Fibroblast of skin of scalp (primary cell): ENCODE data around the gene TBC1D22A.

ENCODE experiments used
- DNase-seq: peaks from one replicate; pipeline ENCODE4 v3.0.0-alpha.2; 2013

The TBC1D22A gene

GRCh38 chr22:47175151-47176025, 412.9 kb downstream of the TBC1D22A start:
- peak; percentile 37 for DNase-seq

DNA sequence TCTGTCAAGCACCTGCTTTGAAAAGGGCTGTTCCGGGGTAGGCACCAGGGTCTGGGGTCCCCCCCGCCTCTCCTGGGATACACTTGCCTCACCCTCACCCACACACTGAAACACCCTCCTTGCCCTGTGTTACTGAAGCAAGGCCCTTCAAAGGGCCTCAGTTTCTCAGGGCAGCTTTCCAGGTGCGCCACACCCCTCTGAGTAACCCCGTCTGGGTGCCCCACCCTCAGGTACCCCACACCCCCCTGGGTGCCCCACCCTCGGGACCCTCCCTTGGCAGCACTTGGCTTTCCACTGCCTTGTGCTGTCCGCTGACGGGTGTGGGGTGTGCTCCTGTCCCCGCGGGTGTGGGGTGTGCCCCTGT, 413.6 kb downstream of the TBC1D22A start:
- no peak for DNase-seq

DNA sequence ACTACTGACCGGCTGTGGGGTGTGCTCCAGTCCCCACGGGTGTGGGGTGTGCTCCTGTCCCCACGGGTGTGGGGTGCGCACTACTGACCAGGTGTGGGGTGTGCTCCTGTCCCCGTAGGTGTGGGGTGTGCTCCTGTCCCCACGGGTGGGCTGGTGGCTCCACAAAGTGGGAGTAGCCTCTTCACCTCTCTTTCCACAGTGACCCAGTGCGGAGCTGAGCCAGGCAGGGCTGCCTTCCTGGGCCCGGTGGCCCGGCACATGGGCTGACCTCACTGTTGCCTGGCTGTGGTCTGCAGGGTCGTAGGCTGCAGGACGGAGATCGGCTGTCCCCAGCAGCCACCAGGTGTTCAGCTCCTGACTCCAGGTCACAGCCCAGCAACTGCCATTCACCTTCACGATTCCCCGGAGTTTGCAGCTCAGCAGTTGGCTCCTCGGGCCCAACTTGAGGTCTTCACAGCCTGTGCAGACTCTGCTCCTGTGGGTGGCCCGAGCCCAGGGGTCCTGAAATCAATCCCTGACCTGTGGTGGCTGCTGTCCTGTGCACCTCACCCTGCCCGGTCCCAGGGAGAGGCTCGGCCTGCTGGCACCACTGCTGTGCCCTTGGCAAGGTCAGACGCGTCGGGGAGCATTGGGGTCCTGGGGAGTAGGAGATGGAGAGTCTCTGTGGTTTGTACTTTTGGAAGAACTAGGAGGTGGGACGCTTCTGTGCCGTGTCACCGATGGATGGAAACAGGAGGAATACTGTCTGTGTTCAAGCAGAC, 414.3 kb downstream of the TBC1D22A start:
- no peak for DNase-seq

- no peak for DNase-seq
Observed at GRCh38 chr22:47177334-47177815, 414.9 kb downstream of the TBC1D22A start.

- DNase-seq: no peak
Observed at GRCh38 chr22:47178339-47178738, 415.9 kb downstream of the TBC1D22A start.

- DNase-seq: no peak
Observed at GRCh38 chr22:47180796-47181195, 418.3 kb downstream of the TBC1D22A start.

DNA sequence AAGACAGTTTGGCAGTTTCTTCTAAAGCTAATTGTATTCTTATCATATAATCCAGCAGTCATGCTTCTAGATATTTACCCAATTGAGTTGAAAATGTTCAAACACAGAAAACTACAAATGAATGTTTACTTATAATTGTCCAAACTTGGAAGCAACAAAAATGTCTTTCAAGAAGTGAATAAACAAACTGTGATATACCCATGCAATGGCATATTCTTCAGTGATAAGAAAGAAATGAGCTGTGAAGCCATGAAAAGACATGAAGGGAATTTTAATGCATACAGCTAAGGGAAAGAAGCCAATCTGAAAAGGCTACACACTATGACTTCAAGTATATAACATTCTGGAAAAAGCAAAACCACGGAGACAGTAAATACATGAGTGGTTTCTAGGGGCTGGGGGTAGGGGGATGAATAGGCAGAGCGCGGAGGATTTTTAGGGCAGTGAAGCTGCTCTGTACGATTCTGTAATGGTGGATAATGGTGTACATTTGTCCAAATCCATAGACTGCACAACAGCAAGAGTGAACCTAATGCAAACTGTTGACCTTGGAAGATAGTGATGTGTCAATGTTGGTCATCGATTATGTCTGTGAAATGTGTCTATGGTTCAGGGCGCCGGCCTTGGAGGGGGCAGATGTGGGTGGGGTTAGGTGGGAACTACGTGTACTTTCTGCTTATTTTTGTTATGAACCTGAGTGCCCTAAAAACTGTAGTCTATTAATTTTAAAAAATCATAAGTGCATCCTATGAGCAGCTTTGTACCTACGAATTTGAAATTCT, 424.9 kb downstream of the TBC1D22A start:
- no peak for DNase-seq

DNA sequence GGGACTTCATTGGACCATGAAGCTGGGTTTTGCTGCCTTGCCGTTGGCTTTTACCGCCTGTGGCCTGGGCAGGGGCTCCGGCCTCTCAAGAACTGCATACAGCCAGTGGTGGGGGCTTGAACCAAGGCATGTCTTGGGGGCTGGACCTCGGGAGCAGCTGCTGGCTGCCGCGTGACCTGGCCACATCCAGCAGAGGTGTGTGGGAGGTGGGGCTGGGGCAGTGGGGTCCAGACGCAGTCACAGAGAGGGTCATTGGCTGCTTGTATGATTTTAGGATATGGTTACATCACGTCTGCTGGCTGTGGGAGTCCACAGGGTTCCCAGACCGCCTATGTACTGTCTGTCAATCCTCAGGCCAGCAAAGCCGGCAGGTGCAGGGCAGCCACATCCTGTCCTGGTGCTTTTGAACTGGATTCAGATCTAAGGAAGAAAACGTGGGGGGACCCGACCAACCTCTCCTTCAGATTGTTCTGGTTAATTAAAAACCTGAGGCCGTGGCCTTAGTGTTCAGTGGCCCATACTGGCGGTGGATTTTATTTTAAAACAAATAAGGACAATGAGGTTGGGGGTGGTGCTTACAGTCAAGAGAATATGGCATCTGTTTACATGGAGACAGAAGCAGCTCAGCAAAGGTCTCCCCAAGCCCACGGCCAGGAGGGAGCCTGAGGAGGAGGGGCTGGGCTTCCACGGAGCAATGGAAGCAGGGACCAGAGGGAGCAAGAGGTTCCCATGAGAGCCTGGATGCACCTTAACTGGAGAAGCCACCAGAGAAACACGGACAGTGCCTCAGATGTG, 426.0 kb downstream of the TBC1D22A start:
- DNase-seq: no peak

GRCh38 chr22:47189056-47189916, 426.8 kb downstream of the TBC1D22A start:
- no peak for DNase-seq

- DNase-seq: no peak
Observed at GRCh38 chr22:47190276-47190956, 428.0 kb downstream of the TBC1D22A start.

DNA sequence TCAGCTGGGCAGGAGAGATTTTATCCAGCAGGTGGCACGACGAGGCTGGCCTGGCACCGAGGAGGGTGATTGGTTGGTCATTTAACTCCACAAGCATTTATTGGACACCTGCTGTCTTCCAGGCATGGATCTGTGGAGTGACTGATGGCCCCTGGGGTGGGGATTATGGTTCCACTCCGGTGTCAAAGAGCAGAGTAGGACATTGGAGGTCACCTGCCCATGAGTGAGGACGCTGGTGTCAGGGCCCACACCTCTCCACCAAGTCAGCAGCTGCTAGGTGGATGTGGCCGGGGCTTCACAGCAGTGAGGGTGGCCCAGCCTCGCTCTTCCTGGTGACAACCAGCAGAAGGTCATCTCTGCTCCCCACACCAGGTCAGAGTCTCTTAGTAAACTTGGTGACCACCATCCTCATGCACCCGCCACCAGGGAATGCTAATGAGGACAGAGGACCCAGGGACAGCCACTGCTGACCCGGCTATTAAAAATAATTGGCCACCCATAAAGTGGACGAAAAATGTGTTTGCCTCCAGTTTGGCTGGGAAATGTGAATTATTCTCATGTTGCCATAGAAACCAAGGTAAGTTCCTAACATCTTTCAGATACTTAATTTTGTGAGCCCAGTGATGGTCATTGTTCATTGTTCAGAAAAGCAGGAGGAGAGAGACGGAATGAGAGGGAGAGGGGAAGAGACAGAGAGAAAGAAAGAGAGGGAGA, 428.7 kb downstream of the TBC1D22A start:
- no peak for DNase-seq

GRCh38 chr22:47191671-47192650, 429.5 kb downstream of the TBC1D22A start:
- DNase-seq: no peak

DNA sequence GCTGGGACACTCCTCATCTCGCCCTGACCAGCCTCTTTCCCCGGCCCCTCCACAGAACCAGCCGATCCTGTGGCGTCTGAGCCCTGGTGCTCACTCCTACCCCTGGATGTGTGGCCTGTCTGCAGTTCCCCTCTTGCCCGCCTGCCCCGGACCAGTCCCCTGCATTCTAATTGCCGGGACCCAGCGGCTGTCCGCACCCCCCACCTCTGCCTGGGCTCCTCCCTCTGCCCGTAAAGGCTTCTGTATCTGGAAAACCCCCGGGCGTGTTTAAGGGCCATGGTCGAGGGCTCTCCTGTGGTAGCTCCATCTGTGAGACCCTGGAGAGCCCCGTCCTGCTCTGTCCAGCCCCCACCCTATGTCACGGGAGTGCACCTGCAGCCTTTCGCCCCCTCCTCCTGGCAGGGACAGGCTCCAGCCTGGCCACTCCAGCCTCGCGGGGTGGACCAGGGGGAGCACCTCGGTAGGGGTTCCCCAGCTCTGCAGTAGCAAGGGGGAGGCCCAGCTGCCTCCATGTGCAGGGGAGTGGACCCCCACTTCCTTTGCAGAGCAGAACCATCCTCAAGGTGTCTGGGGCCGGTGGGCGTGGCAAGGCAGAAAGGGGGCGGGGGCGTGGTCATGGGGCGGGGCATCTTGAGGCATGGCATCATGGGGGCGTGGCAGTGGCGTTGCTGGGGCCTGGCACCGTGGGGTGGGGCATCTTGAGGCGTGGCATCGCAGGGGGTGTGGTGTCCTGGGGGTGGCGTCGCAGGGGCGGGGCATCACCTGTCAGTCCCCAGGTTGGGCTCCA, 430.4 kb downstream of the TBC1D22A start:
- DNase-seq: no peak

GRCh38 chr22:47193606-47194329, 431.3 kb downstream of the TBC1D22A start:
- no peak for DNase-seq

GRCh38 chr22:47194476-47195155, 432.2 kb downstream of the TBC1D22A start:
- DNase-seq: no peak

- DNase-seq: no peak
Observed at GRCh38 chr22:47195156-47195483, 432.7 kb downstream of the TBC1D22A start.
